H9 (cell line): ENCODE results near the gene SRA1. TPM values are rescaled to one million over a fixed set of nuclear protein-coding genes. Genes with fewer than 3 reads are reported as not detected.
A peak's percentile ranks its signal among the peaks of the same experiment; 100 is the strongest.

Experiments
- DNase-seq: peaks from one replicate; pipeline ENCODE4 v3.0.0-alpha.2; 2017
- H2AFZ ChIP-seq: one replicate; pipeline ENCODE4 v1.6.1; 2013; ENCODE audit warnings: mild to moderate bottlenecking, low read length, control low read depth, moderate library complexity
- H2AK5ac ChIP-seq: 2 replicates; pipeline ENCODE4 v1.6.1; 2013; ENCODE audit warnings: low read length, control low read depth, mixed read lengths; ENCODE audit not compliant: insufficient read length
- H2BK120ac ChIP-seq: one replicate; pipeline ENCODE4 v1.6.1; 2013; ENCODE audit warnings: low read depth, mild to moderate bottlenecking, low read length, control low read depth, inconsistent platforms; ENCODE audit not compliant: poor library complexity, severe bottlenecking
- H2BK12ac ChIP-seq: 2 replicates; pipeline ENCODE4 v1.6.1; 2013; ENCODE audit warnings: low read length, control low read depth, mixed read lengths, low read depth; ENCODE audit not compliant: insufficient read length
- H2BK15ac ChIP-seq: 2 replicates; pipeline ENCODE4 v1.6.1; 2013; ENCODE audit warnings: low read depth, low read length, control low read depth
- H2BK20ac ChIP-seq: one replicate; pipeline ENCODE4 v1.6.1; 2013; ENCODE audit warnings: low read depth, mild to moderate bottlenecking, low read length, control low read depth, inconsistent platforms; ENCODE audit not compliant: poor library complexity, severe bottlenecking
- H2BK5ac ChIP-seq: 2 replicates; pipeline ENCODE4 v1.6.1; 2013; ENCODE audit warnings: low read length, control low read depth, mixed read lengths; ENCODE audit not compliant: insufficient read length
- H3K14ac ChIP-seq: 2 replicates; pipeline ENCODE4 v1.6.1; 2013; ENCODE audit warnings: low read length, control low read depth; ENCODE audit not compliant: insufficient read depth
- H3K18ac ChIP-seq: 2 replicates; pipeline ENCODE4 v1.6.1; 2013; ENCODE audit warnings: low read depth, mild to moderate bottlenecking, mixed read lengths, low read length, control low read depth; ENCODE audit not compliant: insufficient read length
- H3K23ac ChIP-seq: 2 replicates; pipeline ENCODE4 v1.6.1; 2013; ENCODE audit warnings: low read length, control low read depth, mixed read lengths, low read depth; ENCODE audit not compliant: insufficient read length
- H3K23me2 ChIP-seq: 2 replicates; pipeline ENCODE4 v1.6.1; 2013; ENCODE audit warnings: low read depth, mild to moderate bottlenecking, mixed read lengths, low read length, control low read depth; ENCODE audit not compliant: insufficient read length, poor library complexity, severe bottlenecking
- H3K27ac ChIP-seq: 2 replicates; pipeline ENCODE4 v1.5.1; 2013; ENCODE audit warnings: low read length, control low read depth, mixed read lengths, low read depth; ENCODE audit not compliant: insufficient read length
- H3K27me3 ChIP-seq: 2 replicates; pipeline ENCODE4 v1.6.1; 2013; ENCODE audit warnings: low read length, control low read depth, inconsistent platforms; ENCODE audit not compliant: insufficient read depth
- H3K4ac ChIP-seq: 2 replicates; pipeline ENCODE4 v1.6.1; 2013; ENCODE audit warnings: low read depth, mild to moderate bottlenecking, control low read depth, inconsistent platforms, low read length, moderate library complexity
- H3K4me1 ChIP-seq: 2 replicates; pipeline ENCODE4 v1.6.1; 2013; ENCODE audit warnings: low read length, control low read depth, inconsistent platforms; ENCODE audit not compliant: insufficient read depth
- H3K4me2 ChIP-seq: 2 replicates; pipeline ENCODE4 v1.6.1; 2013; ENCODE audit warnings: low read length, control low read depth, mixed read lengths; ENCODE audit not compliant: insufficient read length, insufficient read depth
- H3K56ac ChIP-seq: 2 replicates; pipeline ENCODE4 v1.6.1; 2013; ENCODE audit warnings: low read depth, mild to moderate bottlenecking, mixed read lengths, low read length, control low read depth; ENCODE audit not compliant: insufficient read length
- H3K79me1 ChIP-seq: 2 replicates; pipeline ENCODE4 v1.6.1; 2013; ENCODE audit warnings: low read depth, mild to moderate bottlenecking, moderate library complexity, low read length, control low read depth, inconsistent platforms; ENCODE audit not compliant: insufficient read depth, poor library complexity, severe bottlenecking
- H3K79me2 ChIP-seq: 2 replicates; pipeline ENCODE4 v1.6.1; 2013; ENCODE audit warnings: low read length, control low read depth, inconsistent platforms; ENCODE audit not compliant: insufficient read depth
- H3K9ac ChIP-seq: 2 replicates; pipeline ENCODE4 v1.6.1; 2013; ENCODE audit warnings: low read length, control low read depth, mixed read lengths; ENCODE audit not compliant: insufficient read length; ENCODE audit errors: extremely low read depth
- H3K9me3 ChIP-seq: one replicate; pipeline ENCODE4 v1.6.1; 2013; ENCODE audit warnings: low read depth, low read length, inconsistent platforms; ENCODE audit not compliant: control insufficient read depth
- H3T11ph ChIP-seq: one replicate; pipeline ENCODE4 v1.6.1; 2013; ENCODE audit warnings: mild to moderate bottlenecking, low read length, control low read depth, inconsistent platforms
- H4K20me1 ChIP-seq: one replicate; pipeline ENCODE4 v1.6.1; 2013; ENCODE audit not compliant: control insufficient read depth, insufficient read length, insufficient read depth
- H4K5ac ChIP-seq: 2 replicates; pipeline ENCODE4 v1.6.1; 2013; ENCODE audit warnings: low read depth, mild to moderate bottlenecking, mixed read lengths, low read length, control low read depth; ENCODE audit not compliant: insufficient read length
- H4K8ac ChIP-seq: replicated peaks from 2 replicates; pipeline ENCODE4 v1.6.1; 2013; ENCODE audit warnings: low read length, control low read depth, mixed read lengths, low read depth; ENCODE audit not compliant: insufficient read length
- H4K91ac ChIP-seq: 2 replicates; pipeline ENCODE4 v1.6.1; 2013; ENCODE audit warnings: low read depth, mild to moderate bottlenecking, moderate library complexity, mixed read lengths, low read length, control low read depth; ENCODE audit not compliant: insufficient read length
- H3K27ac Mint-ChIP-seq, 3 experiments: 2 replicates in 2 of 3; 3 replicates in 1 of 3; pipeline ENCODE4 v1.8.0; 2020 to 2021; ENCODE audit warnings: mixed read lengths in 3 of 3, mild to moderate bottlenecking in 1 of 3, moderate library complexity in 1 of 3
- H3K27me3 Mint-ChIP-seq: 2 replicates; pipeline ENCODE4 v1.8.0; 2021; ENCODE audit warnings: low read depth, mild to moderate bottlenecking, moderate library complexity, mixed read lengths
- H3K36me3 Mint-ChIP-seq, 3 experiments: 2 replicates in 2 of 3; 3 replicates in 1 of 3; pipeline ENCODE4 v1.8.0; 2020 to 2021; ENCODE audit warnings: low read depth in 3 of 3, mixed read lengths in 3 of 3; ENCODE audit not compliant: insufficient read depth in 1 of 3
- H3K4me1 Mint-ChIP-seq, 2 experiments: 2 replicates each; pipeline ENCODE4 v1.8.0; 2020; ENCODE audit warnings: mixed read lengths in 2 of 2
- H3K4me3 Mint-ChIP-seq, 2 experiments: 2 replicates in 1 of 2; 3 replicates in 1 of 2; pipeline ENCODE4 v1.8.0; 2020 to 2021; ENCODE audit warnings: mild to moderate bottlenecking in 2 of 2, mixed read lengths in 2 of 2, moderate library complexity in 1 of 2
- H3K9me3 Mint-ChIP-seq, 2 experiments: 2 replicates in 1 of 2; 3 replicates in 1 of 2; pipeline ENCODE4 v1.8.0; 2020; ENCODE audit warnings: mild to moderate bottlenecking in 2 of 2, mixed read lengths in 2 of 2, moderate library complexity in 1 of 2
- WGBS: extraction: QIAGEN DNeasy Blood & Tissue Kit; methylation state at CpG from one replicate; pipeline ENCODE4 v1.1.7; 2013; ENCODE audit warnings: missing lambda C conversion rate, low lambda C conversion rate, mixed read lengths; ENCODE audit not compliant: insufficient read length; ENCODE audit errors: extremely low coverage; 5-methylcytosine and 5-hydroxymethylcytosine counted together
- total RNA-seq: library from RNA; stranded (reverse); gene quantifications from 2 replicates; pipeline ENCODE4 v1.2.1, GENCODE V29; 2021
- TF ChIP-seq, protein P1 (sequence below): fragments of 200-600 bp; sonication (generic); conservative IDR thresholded peaks from 3 replicates; pipeline ENCODE4 v1.8.0; 2021; ENCODE audit warnings: antibody characterized with exemption, mild to moderate bottlenecking

Gene SRA1
- total RNA-seq, 1 experiment from 2014 or later, result 49.3 TPM

DNA sequence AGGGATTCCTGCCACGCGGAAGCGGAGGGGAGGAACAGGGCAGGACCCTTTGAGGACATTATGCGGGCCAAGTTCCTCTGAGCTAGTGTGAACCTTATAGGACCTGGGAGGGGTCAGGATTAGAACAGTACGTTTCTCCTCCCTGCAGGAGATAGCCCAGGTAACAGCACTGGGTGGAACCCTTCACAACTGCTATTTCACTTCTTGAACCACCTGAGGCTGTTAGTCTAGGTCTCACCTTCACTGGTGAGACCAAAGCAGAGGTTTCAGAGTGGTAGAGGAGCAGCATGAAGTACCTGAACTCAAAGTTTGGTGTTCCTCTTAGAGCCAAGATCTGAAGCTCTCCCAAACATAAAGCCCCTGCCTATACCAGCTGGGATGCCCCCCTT lies 9.0 kb downstream of the SRA1 start:
- Histone ChIP-seq H3K23me2 (peaks cover 7% of the 10 kb centered on the region), H3K27ac (peak overlapping the region; percentile 10), H3K79me2 (no peaks in the 10 kb centered on the region), H3K4me1 (0 out of 2 replicates have a peak, but pooled peaks cover 7% of the 10 kb centered on the region), H3K23ac (no peak overlapping the region), H3K9ac (peak overlapping the region; percentile 17), H4K20me1 (no peaks in the 10 kb centered on the region), H3K18ac (peak overlapping the region; percentile 65), H2BK5ac (no peak overlapping the region), H2AFZ (no peak overlapping the region), H4K8ac (no peak overlapping the region), H3K79me1 (no peaks in the 10 kb centered on the region), H3K56ac (no peak overlapping the region), H4K5ac (no peak overlapping the region), H2BK15ac (no peak overlapping the region), H2BK12ac (no peak overlapping the region), H3K14ac (peak overlapping the region; percentile 51), H3K4ac (no peak overlapping the region), H2BK120ac (no peak overlapping the region), H2BK20ac (no peak overlapping the region), H3K4me2 (peak overlapping the region; percentile 81), H3T11ph (no peak overlapping the region), H3K27me3 (no peaks in the 10 kb centered on the region), H2AK5ac (no peak overlapping the region), H4K91ac (no peak overlapping the region), H3K9me3 (no peaks in the 10 kb centered on the region)
- Mint-ChIP-seq H3K4me1 (peaks cover 23 to 26% of the 10 kb centered on the region in 2 experiments), H3K27ac (peak overlapping the region; percentile 95 to 99 (median 99); a peak in 6 of 7 replicates), H3K27me3 (no peaks in the 10 kb centered on the region), H3K36me3 (peaks cover 18 to 67% (median 43%) of the 10 kb centered on the region in 3 experiments; a peak in 6 of 7 replicates), H3K4me3 (peak overlapping the region; percentile 73 to 79), H3K9me3 (no peaks in the 10 kb centered on the region)
- no peak for DNase-seq
- TF ChIP-seq, protein P1, sequence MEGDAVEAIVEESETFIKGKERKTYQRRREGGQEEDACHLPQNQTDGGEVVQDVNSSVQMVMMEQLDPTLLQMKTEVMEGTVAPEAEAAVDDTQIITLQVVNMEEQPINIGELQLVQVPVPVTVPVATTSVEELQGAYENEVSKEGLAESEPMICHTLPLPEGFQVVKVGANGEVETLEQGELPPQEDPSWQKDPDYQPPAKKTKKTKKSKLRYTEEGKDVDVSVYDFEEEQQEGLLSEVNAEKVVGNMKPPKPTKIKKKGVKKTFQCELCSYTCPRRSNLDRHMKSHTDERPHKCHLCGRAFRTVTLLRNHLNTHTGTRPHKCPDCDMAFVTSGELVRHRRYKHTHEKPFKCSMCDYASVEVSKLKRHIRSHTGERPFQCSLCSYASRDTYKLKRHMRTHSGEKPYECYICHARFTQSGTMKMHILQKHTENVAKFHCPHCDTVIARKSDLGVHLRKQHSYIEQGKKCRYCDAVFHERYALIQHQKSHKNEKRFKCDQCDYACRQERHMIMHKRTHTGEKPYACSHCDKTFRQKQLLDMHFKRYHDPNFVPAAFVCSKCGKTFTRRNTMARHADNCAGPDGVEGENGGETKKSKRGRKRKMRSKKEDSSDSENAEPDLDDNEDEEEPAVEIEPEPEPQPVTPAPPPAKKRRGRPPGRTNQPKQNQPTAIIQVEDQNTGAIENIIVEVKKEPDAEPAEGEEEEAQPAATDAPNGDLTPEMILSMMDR, result no peak
- WGBS, result no CpG with 5 or more reads among the region's 5 CpGs
